Effector memory CD4-positive, alpha-beta T cell (primary cell): ENCODE results near the gene ANKRD13A.

ENCODE experiments used
- DNase-seq, 3 donors: peaks; one replicate each; pipeline ENCODE4 v3.0.0-alpha.2; 2020
- H3K27ac ChIP-seq: 2 replicates; pipeline ENCODE4 v1.7.0; 2013; ENCODE audit warnings: mild to moderate bottlenecking, low read length, moderate library complexity; ENCODE audit not compliant: insufficient read depth, poor library complexity, severe bottlenecking
- H3K27me3 ChIP-seq: replicated peaks from 2 replicates; pipeline ENCODE4 v1.7.0; 2013; ENCODE audit warnings: mild to moderate bottlenecking, low read length; ENCODE audit not compliant: insufficient read depth, control insufficient read depth, poor library complexity, severe bottlenecking
- H3K36me3 ChIP-seq: 2 replicates; pipeline ENCODE4 v1.7.0; 2013; ENCODE audit warnings: mild to moderate bottlenecking, low read length, moderate library complexity; ENCODE audit not compliant: control insufficient read depth, insufficient read depth
- H3K4me1 ChIP-seq: 2 replicates; pipeline ENCODE4 v1.7.0; 2013; ENCODE audit warnings: low read length, mild to moderate bottlenecking; ENCODE audit not compliant: control insufficient read depth, insufficient read depth, poor library complexity, severe bottlenecking
- H3K4me3 ChIP-seq: 2 replicates; pipeline ENCODE4 v1.7.0; 2013; ENCODE audit warnings: low read length, low read depth, mild to moderate bottlenecking; ENCODE audit not compliant: insufficient read depth, poor library complexity, severe bottlenecking
- H3K9me3 ChIP-seq: 2 replicates; pipeline ENCODE4 v1.7.0; 2013; ENCODE audit warnings: mild to moderate bottlenecking, low read length, moderate library complexity; ENCODE audit not compliant: control insufficient read depth

The ANKRD13A gene

GRCh38 chr12:109961612-109962011 lies 37.6 kb upstream of the ANKRD13A start:
- Histone ChIP-seq H3K36me3 (peaks cover 78% of the 10 kb centered on the region), H3K4me1 (no peaks in the 10 kb centered on the region), H3K27me3 (no peaks in the 10 kb centered on the region), H3K4me3 (no peak overlapping the region), H3K27ac (no peak overlapping the region), H3K9me3 (no peaks in the 10 kb centered on the region)
- DNase-seq = no peak

- H3K4me1 ChIP-seq = no peaks in the 10 kb centered on the region
- DNase-seq = no peak
- H3K9me3 ChIP-seq = no peaks in the 10 kb centered on the region
- no peaks in the 10 kb centered on the region for H3K27me3 ChIP-seq
- H3K36me3 ChIP-seq = peaks cover 73% of the 10 kb centered on the region
- no peak overlapping the region for H3K4me3 ChIP-seq
- H3K27ac ChIP-seq = no peak overlapping the region
Measured at GRCh38 chr12:109962398-109962797, 36.8 kb upstream of the ANKRD13A start.

- no peaks in the 10 kb centered on the region for H3K9me3 ChIP-seq
- H3K27me3 ChIP-seq = no peaks in the 10 kb centered on the region
- no peak overlapping the region for H3K27ac ChIP-seq
- no peak for DNase-seq
- H3K4me3 ChIP-seq = no peak overlapping the region
- H3K4me1 ChIP-seq = peaks cover 2% of the 10 kb centered on the region
- peaks cover 64% of the 10 kb centered on the region for H3K36me3 ChIP-seq
Measured at GRCh38 chr12:109963330-109963729, 35.9 kb upstream of the ANKRD13A start.

GRCh38 chr12:109963743-109964429 lies 35.3 kb upstream of the ANKRD13A start:
- H3K4me3 ChIP-seq = no peak overlapping the region
- no peaks in the 10 kb centered on the region for H3K27me3 ChIP-seq
- no peaks in the 10 kb centered on the region for H3K9me3 ChIP-seq
- H3K27ac ChIP-seq = no peak overlapping the region
- no peak for DNase-seq
- H3K4me1 ChIP-seq = peaks cover 3% of the 10 kb centered on the region
- H3K36me3 ChIP-seq = peaks cover 60% of the 10 kb centered on the region

GRCh38 chr12:109966546-109966945 lies 32.7 kb upstream of the ANKRD13A start:
- Histone ChIP-seq H3K27me3 (no peaks in the 10 kb centered on the region), H3K27ac (no peak overlapping the region), H3K36me3 (peaks cover 52% of the 10 kb centered on the region), H3K4me1 (peaks cover 3% of the 10 kb centered on the region), H3K9me3 (no peaks in the 10 kb centered on the region), H3K4me3 (no peak overlapping the region)
- no peak for DNase-seq

- Histone ChIP-seq H3K4me1 (peaks cover 3% of the 10 kb centered on the region), H3K9me3 (no peaks in the 10 kb centered on the region), H3K4me3 (peak overlapping the region; percentile 29), H3K27me3 (no peaks in the 10 kb centered on the region), H3K36me3 (peaks cover 46% of the 10 kb centered on the region), H3K27ac (peak overlapping the region; percentile 56)
- no peak for DNase-seq
Measured at GRCh38 chr12:109967383-109968031, 31.7 kb upstream of the ANKRD13A start.

GRCh38 chr12:109968032-109968420 lies 31.2 kb upstream of the ANKRD13A start:
- Histone ChIP-seq H3K4me1 (peaks cover 3% of the 10 kb centered on the region), H3K27ac (peak overlapping the region; percentile 56), H3K9me3 (no peaks in the 10 kb centered on the region), H3K4me3 (peak overlapping the region; percentile 29), H3K27me3 (no peaks in the 10 kb centered on the region), H3K36me3 (peaks cover 41% of the 10 kb centered on the region)
- no peak for DNase-seq

GRCh38 chr12:109968801-109969200 lies 30.4 kb upstream of the ANKRD13A start:
- Histone ChIP-seq H3K36me3 (peaks cover 34% of the 10 kb centered on the region), H3K27me3 (no peaks in the 10 kb centered on the region), H3K4me1 (peaks cover 3% of the 10 kb centered on the region), H3K9me3 (no peaks in the 10 kb centered on the region), H3K4me3 (no peak overlapping the region), H3K27ac (no peak overlapping the region)
- no peak for DNase-seq

GRCh38 chr12:109972821-109973220 lies 26.4 kb upstream of the ANKRD13A start:
- peaks cover 3% of the 10 kb centered on the region for H3K4me1 ChIP-seq
- no peaks in the 10 kb centered on the region for H3K27me3 ChIP-seq
- H3K4me3 ChIP-seq = no peak overlapping the region
- H3K9me3 ChIP-seq = no peaks in the 10 kb centered on the region
- H3K27ac ChIP-seq = no peak overlapping the region
- DNase-seq = no peak
- H3K36me3 ChIP-seq = peaks cover 44% of the 10 kb centered on the region

GRCh38 chr12:109981311-109981710 lies 17.9 kb upstream of the ANKRD13A start:
- H3K36me3 ChIP-seq = peaks cover 78% of the 10 kb centered on the region

More at GRCh38 chr12:109981311-109981710, 17.9 kb upstream of the ANKRD13A start:
- Histone ChIP-seq H3K27ac (peak overlapping the region; percentile 12), H3K4me1 (peaks cover 9% of the 10 kb centered on the region), H3K9me3 (no peaks in the 10 kb centered on the region), H3K27me3 (no peaks in the 10 kb centered on the region), H3K4me3 (no peak overlapping the region)
- DNase-seq = peak; percentile 11 to 41 (median 40)
